ENCODE measurements around the gene FLYWCH1.
A peak's percentile ranks its signal among the peaks of the same experiment; 100 is the strongest.

Gene FLYWCH1

GRCh38 chr16:2974319-2975056 is 62.8 kb downstream of the FLYWCH1 start:
- H3K27ac ChIP-seq, result peak overlapping the region; percentile 76
- TF ChIP-seq CTCF (conservative IDR thresholded peaks at IDR 0.05), result no peak

- H3K27ac ChIP-seq, result no peak overlapping the region
- TF ChIP-seq CTCF (conservative IDR thresholded peaks at IDR 0.05), result no peak
Observed at GRCh38 chr16:2975161-2975795, 63.5 kb downstream of the FLYWCH1 start.

DNA sequence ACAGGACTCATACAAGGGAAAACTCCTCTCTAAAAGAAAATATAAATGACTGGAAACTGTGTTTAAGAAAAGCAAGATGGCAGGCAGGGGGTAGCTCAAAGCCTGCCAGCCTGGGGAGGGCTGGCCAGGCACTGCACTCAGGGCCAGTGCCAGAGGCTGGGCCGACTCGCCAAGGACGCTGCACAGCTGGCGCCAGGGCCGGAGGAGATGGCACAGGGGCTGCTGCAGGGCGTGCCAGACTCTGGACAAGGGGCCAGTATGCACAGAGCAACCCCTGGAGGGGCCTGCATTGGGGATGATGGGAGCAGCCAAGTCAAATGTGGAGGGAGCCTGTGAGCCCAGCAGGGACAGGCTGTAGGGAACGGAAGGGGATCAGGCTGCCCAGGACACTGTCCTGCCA is 64.5 kb downstream of the FLYWCH1 start:
- peak overlapping the region; percentile 80 for H3K27ac ChIP-seq

DNA sequence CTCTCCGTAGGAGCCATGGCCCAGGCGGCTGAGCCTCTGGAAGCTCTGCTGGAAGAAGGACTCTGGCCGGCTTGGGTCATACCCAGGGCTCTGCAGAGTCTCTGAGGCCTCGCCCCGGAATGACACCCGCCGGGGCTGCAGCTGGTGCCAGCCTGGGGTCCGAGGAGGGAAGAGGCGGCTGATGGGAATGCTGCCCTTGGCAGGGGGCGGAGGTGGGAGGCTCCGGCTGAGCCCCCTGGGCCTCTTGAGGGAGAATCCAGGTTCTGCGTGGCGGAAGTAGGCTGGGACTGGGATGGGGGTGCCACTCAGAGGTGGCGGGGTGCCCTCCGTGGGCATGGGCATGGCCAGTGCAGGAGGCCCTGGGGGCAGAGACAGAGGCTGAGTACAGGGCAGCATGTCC is 64.9 kb downstream of the FLYWCH1 start:
- TF ChIP-seq CTCF (conservative IDR thresholded peaks at IDR 0.05), result no peak
- peak overlapping the region; percentile 80 for H3K27ac ChIP-seq

More for the DNA sequence above, 64.5 kb downstream of the FLYWCH1 start:
- no peak for TF ChIP-seq CTCF (conservative IDR thresholded peaks at IDR 0.05)

- TF ChIP-seq CTCF (conservative IDR thresholded peaks at IDR 0.05), result no peak
Observed at GRCh38 chr16:2977440-2977839, 65.7 kb downstream of the FLYWCH1 start.

GRCh38 chr16:2979669-2980226 is 68.0 kb downstream of the FLYWCH1 start:
- no peak for TF ChIP-seq CTCF (conservative IDR thresholded peaks at IDR 0.05)
- peak overlapping the region; percentile 75; the same call in 1 of the 2 replicates for H3K27ac ChIP-seq

More at GRCh38 chr16:2977440-2977839, 65.7 kb downstream of the FLYWCH1 start:
- H3K27ac ChIP-seq, result peak overlapping the region; percentile 80

Measured in VCaP (cell line).